ENCODE results near the gene QKI. TPM values are rescaled to one million over a fixed set of nuclear protein-coding genes. Genes with fewer than 3 reads are reported as not detected.

The QKI gene
- polyA plus RNA-seq, 1 donor (not counting 4 experiments of a cell fraction or from before 2014, with no cell fraction given), result 53.3 TPM

DNA sequence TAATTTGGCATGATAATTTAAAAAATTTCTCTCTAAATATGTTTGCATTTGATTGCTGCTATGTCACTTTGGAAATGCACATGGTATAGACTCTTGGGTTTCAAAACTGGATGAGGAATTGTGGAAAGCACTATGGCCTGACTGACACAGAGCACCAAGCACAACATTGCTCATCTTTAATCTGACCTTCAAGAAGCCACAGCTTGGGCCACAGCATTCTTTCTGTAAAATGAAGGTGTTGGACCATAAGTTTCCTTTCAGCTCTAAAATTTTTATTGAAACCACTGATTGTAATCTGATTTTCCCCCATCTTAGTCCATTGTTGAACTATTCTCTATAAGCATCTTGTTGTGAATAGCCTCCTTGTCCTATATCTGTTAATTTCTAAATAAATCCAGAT is 41.0 kb downstream of the QKI start:
- Histone ChIP-seq H3K36me3 (ENCODE audit: control insufficient read depth in 2 of 2, extremely low read depth in 1 of 2, insufficient read depth in 2 of 2, low read length in 2 of 2) (peaks cover 0 to 2% of the 10 kb centered on the region in 2 experiments), H4K20me1 (ENCODE audit: control insufficient read depth, extremely low read depth, insufficient read depth, low read length) (peaks cover 6% of the 10 kb centered on the region), H3K79me2 (ENCODE audit: control insufficient read depth, insufficient read depth, low read length) (peaks cover 89% of the 10 kb centered on the region), H3K9ac (ENCODE audit: control insufficient read depth, extremely low read depth, insufficient read depth, low read length) (no peak overlapping the region), H3K4me2 (ENCODE audit: control insufficient read depth, extremely low read depth, insufficient read depth, low read depth, low read length) (no peak overlapping the region), H3K4me3 (ENCODE audit: control insufficient read depth in 2 of 3, extremely low read depth in 1 of 3, insufficient read depth in 2 of 3, low read depth in 1 of 3, low read length in 3 of 3) (no peak overlapping the region), H2AFZ (ENCODE audit: control insufficient read depth, low read length) (no peak overlapping the region), H3K9me1 (ENCODE audit: control insufficient read depth, extremely low read depth, insufficient read depth, low read length) (no peaks in the 10 kb centered on the region), H3K9me3 (ENCODE audit: control insufficient read depth, low read depth, low read length) (no peaks in the 10 kb centered on the region), H3K4me1 (ENCODE audit: control insufficient read depth, extremely low read depth, insufficient read depth, low read length) (peaks cover 15% of the 10 kb centered on the region), H3K27ac (ENCODE audit: control insufficient read depth, insufficient read depth, low read length) (no peak overlapping the region), H3K27me3 (ENCODE audit: control insufficient read depth, extremely low read depth, insufficient read depth, low read length) (no peaks in the 10 kb centered on the region)
- TF ChIP-seq, protein P1, sequence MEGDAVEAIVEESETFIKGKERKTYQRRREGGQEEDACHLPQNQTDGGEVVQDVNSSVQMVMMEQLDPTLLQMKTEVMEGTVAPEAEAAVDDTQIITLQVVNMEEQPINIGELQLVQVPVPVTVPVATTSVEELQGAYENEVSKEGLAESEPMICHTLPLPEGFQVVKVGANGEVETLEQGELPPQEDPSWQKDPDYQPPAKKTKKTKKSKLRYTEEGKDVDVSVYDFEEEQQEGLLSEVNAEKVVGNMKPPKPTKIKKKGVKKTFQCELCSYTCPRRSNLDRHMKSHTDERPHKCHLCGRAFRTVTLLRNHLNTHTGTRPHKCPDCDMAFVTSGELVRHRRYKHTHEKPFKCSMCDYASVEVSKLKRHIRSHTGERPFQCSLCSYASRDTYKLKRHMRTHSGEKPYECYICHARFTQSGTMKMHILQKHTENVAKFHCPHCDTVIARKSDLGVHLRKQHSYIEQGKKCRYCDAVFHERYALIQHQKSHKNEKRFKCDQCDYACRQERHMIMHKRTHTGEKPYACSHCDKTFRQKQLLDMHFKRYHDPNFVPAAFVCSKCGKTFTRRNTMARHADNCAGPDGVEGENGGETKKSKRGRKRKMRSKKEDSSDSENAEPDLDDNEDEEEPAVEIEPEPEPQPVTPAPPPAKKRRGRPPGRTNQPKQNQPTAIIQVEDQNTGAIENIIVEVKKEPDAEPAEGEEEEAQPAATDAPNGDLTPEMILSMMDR (optimal IDR thresholded peaks at IDR 0.05 in 1 of 3, IDR thresholded peaks at IDR 0.05 in 1 of 3, conservative IDR thresholded peaks at IDR 0.05 in 1 of 3; ENCODE audit: extremely low read depth in 1 of 3, insufficient read depth in 2 of 3, low read length in 3 of 3), result no peak
- no peak for TF ChIP-seq EZH2 (IDR thresholded peaks at IDR 0.05; ENCODE audit: low read length)
- FAIRE-seq, result no peak
- DNase-seq (ENCODE audit: low read depth, low spot score), result no peak
- dilution Hi-C loops (cut with MboI; ENCODE audit: extremely low pct_ligation_motif_present, low sequenced_read_pairs), result no loop called here

GRCh38 chr6:163457637-163458561 is 43.4 kb downstream of the QKI start:
- peak; percentile 11 for DNase-seq (ENCODE audit: low read depth, low spot score)
- H4K20me1 ChIP-seq (ENCODE audit: control insufficient read depth, extremely low read depth, insufficient read depth, low read length), result no peaks in the 10 kb centered on the region
- no peak overlapping the region for H3K4me2 ChIP-seq (ENCODE audit: control insufficient read depth, extremely low read depth, insufficient read depth, low read depth, low read length)
- H3K27ac ChIP-seq (ENCODE audit: control insufficient read depth, insufficient read depth, low read length), result peak overlapping the region; percentile 9
- dilution Hi-C loops (cut with MboI; ENCODE audit: extremely low pct_ligation_motif_present, low sequenced_read_pairs), result no loop called here
- no peaks in the 10 kb centered on the region for H3K9me1 ChIP-seq (ENCODE audit: control insufficient read depth, extremely low read depth, insufficient read depth, low read length)
- H3K36me3 ChIP-seq (ENCODE audit: control insufficient read depth in 2 of 2, extremely low read depth in 1 of 2, insufficient read depth in 2 of 2, low read length in 2 of 2), result peaks cover 0 to 2% of the 10 kb centered on the region in 2 experiments
- peaks cover 15% of the 10 kb centered on the region for H3K4me1 ChIP-seq (ENCODE audit: control insufficient read depth, extremely low read depth, insufficient read depth, low read length)
- H3K9ac ChIP-seq (ENCODE audit: control insufficient read depth, extremely low read depth, insufficient read depth, low read length), result no peak overlapping the region
- no peaks in the 10 kb centered on the region for H3K27me3 ChIP-seq (ENCODE audit: control insufficient read depth, extremely low read depth, insufficient read depth, low read length)
- H3K4me3 ChIP-seq (ENCODE audit: control insufficient read depth in 2 of 3, extremely low read depth in 1 of 3, insufficient read depth in 2 of 3, low read depth in 1 of 3, low read length in 3 of 3), result no peak overlapping the region
- no peak for TF ChIP-seq EZH2 (IDR thresholded peaks at IDR 0.05; ENCODE audit: low read length)
- no peak overlapping the region for H2AFZ ChIP-seq (ENCODE audit: control insufficient read depth, low read length)
- H3K79me2 ChIP-seq (ENCODE audit: control insufficient read depth, insufficient read depth, low read length), result peaks cover 90% of the 10 kb centered on the region
- H3K9me3 ChIP-seq (ENCODE audit: control insufficient read depth, low read depth, low read length), result no peaks in the 10 kb centered on the region
- FAIRE-seq, result peak; percentile 97

Data from keratinocyte (primary cell).